GM19324 (cell line): ENCODE measurements around the gene RUNX2.

Experiments
- ATAC-seq: cut with Tn5 transposase; IDR thresholded peaks from one replicate; pipeline ENCODE4 v1.9.1; 2021; ENCODE audit warnings: mild to moderate bottlenecking, moderate library complexity; ENCODE audit not compliant: unreplicated experiment, low FRiP score

The RUNX2 gene

DNA sequence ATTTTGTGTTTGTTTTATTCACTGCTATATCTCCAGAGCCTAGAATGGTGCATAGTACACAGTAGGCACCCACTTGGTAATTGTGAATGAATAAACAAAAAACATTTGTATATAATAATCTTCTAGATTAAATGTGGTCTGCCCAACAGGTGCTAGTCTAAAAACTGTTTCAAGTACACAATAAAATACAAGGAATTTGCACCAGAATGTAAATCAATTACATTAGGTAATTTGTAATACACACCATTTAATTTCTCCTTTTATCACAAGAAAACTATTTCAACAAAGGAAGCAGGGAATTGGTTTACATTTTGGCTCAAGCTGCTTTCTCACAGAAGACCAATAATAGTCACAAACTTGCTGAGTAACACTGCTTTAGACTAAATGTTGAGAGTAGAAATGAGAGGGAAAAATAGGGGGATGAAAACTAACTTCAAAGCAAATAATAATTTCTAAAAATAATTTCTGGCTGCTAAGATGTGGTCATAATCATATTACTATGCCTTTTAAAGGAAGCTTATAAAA is 22.1 kb downstream of the RUNX2 start:
- no peak for ATAC-seq

DNA sequence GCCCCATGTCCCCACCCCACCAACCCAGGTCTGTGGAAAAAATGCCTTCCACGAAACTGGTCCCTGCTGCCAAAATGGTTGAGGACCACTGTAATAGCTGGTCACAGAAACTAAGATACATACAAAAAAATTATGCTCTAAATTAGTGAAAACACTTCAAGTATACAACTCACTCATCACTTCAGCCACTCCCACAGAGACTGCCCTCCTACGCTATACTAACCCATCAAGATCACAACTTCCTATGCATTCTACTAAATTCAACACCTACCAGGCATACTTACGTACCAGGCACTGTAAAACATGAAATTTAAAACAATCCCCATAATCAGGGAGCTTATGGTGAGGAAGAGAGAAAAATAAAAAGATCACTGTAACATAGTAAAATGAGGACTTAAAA is 22.9 kb downstream of the RUNX2 start:
- ATAC-seq = no peak

DNA sequence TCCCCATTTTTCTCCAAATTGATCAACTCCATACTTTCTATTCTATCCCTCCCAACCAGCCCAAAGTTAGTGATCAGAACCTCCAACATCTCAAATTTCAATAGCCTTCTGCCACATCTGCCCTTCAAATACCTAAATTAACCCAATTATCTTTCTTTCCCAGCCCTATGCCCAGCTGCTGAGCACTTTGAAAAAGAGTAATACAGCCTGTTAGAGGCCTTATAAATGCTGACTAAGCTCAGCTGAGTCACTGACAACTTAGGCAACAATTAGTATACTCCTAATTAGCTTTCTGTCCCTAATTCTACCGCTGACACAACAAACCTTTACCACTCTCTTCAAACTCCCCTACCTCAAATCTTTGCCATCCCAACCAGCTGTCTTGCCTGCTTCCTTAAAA is 23.5 kb downstream of the RUNX2 start:
- ATAC-seq = no peak

DNA sequence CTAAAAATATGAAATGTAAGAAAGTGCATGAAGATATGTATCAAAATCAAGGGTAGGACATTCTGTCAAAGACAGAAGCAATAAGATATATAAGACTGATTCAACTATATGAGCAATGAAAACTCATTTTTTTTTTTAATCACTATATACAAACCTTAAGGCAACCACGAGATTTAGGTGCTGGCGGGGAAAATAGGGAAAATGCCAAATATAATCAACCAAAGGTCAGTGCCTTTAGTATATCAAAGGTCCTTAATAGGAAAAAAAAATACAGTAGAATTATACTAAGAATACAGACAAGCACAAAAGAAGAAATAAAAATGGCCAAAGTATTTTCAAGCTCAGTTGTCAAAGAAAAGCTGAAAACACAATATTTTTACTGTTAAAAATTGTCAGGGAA is 25.5 kb downstream of the RUNX2 start:
- ATAC-seq = no peak

DNA sequence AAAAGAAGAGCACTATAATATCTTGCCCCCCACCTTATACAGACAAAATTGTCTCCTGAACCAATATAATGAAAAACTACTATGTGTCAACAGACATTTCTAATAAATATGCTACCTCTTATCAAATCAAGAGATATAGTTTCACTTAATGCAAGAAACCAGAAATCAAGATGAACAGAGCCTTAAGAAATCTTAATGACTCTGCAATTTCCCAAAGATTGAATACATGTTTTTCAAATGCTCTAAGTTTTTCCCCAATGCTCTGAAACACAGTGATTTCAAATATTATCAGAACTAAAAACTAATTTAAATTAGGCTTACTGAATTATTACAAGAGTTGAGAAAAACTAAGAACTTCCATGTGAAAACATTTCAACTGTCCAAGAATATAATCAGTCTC is 36.3 kb downstream of the RUNX2 start:
- ATAC-seq = no peak

DNA sequence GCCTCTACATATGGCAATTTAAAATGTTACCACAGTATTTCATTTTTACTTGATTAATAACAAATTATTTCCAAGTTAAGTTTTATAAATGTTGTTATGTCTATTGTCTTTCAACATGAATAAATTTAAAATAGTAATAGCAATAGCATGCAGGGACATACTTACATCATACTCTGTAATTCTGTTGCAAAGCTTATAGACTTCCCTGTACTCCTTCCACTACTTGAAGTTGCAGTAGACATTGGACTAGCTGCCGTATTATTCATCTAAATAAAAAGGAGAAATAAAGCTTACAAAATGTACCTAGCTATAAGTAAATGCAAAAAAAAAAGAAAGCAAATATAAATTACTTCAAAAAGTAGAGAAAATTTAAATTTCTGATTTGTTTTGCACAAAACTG is 36.9 kb downstream of the RUNX2 start:
- no peak for ATAC-seq

DNA sequence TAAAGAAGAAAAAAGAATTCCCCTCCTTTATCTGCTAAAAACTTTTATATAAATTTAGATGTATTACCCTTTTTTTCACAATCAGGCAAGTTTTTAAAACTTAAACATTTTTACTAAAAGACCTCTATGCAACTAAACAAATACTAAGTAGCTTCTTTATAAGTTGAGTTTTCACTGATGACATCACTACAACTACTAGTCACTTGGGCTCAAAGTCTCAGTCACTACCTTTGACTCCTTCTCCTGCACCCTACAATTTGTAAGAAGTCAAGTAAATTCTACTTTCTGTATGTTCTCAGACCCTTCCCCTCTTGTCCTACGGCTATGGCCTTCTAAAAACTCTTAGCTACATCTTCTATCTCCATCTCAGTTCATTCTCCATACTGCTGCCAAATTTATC is 38.4 kb downstream of the RUNX2 start:
- no peak for ATAC-seq

DNA sequence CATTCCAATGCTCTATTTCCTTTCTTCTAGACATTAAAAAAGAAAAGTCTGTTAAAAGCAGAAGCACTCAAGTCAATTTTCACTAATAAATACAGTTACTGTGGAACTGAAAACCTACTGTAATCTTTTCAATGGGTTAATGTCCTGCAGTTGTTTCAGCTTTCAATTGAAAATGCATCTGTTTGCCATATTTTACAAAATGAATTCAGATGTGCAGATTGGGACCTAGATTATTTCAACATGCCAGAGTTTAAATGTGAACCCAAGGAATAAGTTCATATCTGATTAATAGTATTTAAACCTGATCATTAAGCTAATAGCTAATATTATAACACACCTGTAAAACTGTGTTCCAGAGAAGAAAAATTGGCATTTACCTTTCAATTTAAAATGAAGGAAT is 39.9 kb downstream of the RUNX2 start:
- ATAC-seq = no peak

DNA sequence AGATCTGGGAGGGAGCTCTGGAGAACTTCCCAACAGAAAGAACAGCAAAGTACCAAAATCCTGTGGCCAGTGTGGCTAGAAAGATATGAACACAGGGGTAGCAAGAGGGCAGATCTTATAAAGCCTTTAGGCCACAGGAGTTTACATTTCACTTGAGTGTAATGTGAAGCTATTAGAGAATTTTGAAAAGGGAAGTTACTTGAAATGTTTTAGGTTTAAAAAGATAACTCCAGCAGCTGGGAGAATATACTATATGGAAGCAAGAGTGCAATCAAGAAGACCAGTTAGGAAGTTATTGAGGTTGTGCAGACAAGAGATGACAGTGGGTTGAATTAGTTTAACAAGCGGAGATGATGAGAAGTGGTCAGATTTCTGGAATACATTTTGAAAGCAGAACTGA is 41.7 kb downstream of the RUNX2 start:
- ATAC-seq = no peak

DNA sequence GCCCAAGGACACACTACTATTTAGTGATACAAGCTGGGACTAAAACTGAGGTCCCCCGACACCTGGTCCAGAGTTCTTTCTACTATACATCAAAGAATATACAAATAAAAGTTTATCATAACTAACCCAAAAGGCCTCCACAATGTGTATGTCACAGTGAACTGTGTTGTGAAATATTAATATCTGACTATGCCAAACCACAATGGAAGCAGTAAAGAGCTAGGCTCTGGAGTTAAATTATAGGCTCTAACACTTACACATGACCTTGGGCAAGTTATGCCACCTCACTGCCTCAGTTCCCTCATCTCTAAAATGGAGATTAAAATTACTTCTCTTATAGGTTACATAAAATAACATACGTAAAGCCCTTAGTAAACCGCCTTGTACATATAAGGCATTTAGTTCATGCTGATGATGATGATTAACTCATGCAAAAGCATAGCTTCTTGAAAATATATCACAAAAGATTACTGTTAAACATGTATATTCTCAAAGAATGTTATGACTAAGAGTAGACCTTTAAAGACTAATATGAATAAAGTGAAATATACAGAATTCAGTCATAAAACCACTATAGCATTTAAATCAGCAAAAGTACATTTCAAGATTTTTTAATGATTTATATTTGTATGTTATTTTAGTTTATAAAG is 43.9 kb downstream of the RUNX2 start:
- ATAC-seq = no peak

DNA sequence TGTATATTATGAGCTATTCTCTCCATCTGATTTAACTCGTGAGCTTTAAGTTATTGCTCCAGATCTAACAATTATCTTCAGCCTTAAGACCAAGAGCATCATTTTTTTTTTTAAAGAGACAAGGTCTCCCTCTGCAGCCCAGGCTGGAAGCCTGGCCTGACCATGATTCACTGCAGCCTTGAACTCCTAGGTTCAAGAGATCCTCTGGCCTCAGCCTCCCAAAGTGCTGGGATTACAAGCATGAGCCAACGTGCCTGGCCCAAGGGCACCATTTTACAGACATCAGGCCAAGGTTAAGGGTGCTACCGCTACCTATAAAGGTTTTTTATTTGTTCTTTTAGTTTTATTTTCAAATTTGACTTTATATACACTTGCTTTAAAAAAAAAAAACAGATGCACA is 47.3 kb downstream of the RUNX2 start:
- no peak for ATAC-seq

DNA sequence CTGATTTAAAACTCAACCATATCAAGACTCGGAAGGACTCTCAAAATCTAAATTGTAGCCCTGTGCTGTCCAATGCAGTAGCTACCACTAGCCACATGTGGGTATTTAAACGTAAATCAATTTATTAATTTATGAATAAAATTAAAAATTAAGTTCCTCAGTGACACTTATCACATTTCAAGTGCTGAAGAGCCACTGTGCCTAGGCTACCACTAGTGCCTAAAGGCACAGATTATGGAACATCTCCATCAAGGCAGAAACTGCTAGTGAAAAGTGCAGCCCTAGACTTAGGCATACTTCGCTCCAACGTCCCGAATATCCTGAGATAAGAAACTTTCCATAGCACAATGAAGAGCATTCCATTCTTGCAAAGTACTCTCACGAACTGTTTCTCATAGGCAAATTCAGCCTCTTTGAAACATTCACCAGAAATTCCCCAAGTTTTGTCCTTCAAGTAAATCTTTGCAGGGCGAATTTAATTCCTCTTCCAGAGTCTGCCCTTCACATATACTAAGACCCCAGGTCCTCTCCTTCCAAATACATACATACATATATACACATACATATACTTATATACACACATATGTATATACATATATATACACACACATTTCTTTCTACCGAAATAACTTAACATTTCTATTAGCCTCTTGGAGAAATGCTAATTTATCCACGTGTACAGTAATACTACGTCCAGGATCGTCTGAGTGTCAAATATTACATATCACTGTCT is 48.3 kb downstream of the RUNX2 start:
- no peak for ATAC-seq

DNA sequence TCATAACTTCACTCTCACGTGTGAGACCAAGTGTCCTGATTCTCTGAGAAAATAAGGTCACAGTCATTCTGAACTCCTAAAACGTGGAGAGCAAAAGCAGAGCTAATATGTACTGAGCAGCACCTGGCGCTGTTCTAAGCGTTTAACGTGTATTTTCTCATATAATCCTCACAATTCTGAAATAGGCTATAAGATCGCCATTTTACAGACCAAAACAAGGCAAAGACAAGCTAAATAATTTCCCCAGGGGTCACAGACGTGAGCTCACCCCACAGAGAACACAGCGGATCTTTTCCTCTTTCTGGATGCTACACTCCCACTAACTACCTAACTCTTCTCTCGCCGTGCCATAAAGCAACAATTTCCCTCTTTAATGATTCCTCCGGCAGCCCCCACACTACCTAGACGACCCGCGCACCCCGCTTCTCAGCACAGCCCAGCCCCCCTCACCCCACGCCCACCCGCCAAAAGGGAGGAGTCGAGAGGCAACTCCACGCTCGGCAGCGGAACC is 49.0 kb downstream of the RUNX2 start:
- ATAC-seq = no peak

DNA sequence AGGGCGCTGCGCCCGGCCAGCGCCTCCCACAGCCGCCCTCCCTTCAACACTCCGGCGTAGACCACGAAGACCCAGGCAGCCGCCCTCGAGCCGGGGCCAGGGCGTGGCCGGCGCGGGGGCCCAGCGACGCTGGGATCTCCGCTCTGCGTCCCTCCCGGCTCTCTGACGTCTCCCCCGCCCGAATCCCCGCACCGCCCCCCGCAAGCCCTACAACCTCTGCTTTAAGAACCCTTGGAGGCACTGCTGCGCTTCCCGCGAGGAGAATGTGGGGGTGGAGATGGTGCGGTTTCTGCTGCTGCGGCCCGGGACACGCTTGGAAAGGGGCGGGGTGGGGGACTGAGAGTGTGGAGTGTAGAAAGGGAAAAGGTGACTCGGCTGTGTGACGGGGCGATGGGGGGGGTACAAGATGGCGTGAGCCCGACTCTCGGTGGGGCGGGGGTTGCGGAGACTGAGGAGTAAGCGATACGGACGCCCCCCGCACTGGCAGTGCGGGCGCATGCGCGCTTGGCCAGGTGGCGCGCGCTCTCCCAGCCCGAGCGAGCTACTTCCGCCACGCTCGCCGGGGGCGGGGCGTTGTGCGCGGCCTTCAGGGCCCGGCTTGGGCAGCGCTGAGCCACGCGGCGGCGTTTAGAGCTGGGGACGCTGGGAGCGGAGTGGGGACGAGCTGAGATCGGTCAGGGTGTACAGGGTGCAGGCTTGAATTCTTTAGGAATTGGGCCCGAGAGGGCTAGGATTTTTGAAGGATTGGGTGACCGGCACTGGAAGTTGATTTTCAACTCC is 49.6 kb downstream of the RUNX2 start, which contains the start of gene SUPT3H:
Gene SUPT3H, minus strand, starts transcription at position 381 of the 780 bp plus-strand sequence.
- ATAC-seq = peak; percentile 96

DNA sequence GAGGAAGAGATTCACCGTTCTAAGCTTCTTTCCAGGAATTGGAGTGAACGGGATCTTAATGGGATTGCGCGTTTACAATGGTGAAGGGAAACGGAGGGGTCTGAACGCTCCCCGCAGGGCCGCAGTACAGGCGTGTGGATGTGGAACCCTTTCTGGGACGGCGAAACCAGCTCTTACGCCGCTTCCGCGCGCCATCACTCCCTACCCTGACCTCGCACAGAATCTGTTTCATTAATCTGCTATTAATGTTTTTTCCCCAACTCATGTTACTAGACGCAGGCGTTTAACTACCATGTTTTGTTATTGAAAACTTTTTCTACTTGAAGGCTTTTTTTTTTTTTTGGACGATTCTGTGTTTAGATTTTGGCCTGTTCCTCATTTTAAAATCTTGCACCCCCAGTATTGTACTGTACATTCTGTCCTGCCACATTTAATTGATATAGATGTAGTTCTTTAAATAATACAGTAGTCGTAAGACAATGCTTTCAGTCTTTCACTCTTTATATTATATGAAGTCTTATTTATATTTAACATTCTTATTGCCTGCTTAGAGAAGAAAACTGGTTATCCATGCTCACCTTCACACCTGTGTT is 50.3 kb downstream of the RUNX2 start:
- peak; percentile 27 for ATAC-seq

DNA sequence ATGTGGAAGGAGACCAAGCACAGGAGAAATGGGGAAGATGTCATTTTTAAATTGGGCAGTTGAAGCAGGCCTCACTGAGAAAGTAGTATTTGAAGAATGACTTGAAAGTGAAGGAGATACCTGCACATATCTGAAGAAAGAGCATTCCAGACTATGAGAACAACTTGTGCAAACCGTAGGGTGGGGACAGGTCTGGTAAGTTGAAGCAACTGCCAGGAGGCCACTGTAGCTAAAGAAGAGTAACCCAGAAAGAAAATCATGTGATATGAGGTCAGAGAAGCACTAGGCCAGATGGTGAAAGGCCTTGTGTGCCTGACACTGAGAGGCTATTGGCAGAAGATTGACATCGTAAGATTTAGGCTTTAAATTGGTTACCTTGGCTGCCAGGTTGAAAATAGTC is 54.3 kb downstream of the RUNX2 start:
- ATAC-seq = no peak

DNA sequence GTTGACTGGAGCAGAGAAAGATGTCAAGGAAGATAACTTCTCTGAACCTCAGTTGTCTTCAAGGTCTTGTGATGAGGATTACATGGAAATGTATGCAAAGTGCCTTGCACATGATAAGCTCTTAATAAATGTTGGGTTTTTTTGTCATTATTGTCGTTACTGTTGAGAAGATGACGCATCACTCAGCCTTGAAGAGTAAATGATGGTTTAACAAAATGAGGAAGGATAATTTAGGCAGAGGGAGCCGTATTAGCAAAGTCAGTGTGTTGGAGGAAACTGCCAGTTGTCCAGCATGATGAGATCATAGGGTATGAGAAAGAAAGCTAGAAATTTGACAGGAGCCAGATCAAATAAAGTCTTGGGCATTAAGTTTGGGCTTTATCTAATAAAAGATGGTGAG is 58.4 kb downstream of the RUNX2 start:
- no peak for ATAC-seq

DNA sequence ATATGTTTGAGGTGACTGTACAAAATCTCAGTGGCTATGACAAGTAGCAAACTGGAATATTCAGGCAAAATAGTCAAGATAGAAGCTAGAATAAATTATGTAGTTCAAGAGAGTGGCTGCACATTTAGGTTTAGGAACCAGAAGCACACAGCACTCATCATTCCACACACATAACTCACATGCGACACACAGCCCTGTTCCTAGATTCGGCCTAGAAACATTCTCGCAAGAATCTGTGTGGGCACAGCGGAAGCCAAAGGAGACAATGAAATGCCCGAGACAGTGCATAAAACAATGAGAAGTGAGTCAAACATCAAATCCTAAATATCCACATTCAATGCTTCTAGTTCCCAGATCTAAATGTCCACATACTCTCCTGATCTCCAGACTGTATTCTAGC is 59.1 kb downstream of the RUNX2 start:
- no peak for ATAC-seq

DNA sequence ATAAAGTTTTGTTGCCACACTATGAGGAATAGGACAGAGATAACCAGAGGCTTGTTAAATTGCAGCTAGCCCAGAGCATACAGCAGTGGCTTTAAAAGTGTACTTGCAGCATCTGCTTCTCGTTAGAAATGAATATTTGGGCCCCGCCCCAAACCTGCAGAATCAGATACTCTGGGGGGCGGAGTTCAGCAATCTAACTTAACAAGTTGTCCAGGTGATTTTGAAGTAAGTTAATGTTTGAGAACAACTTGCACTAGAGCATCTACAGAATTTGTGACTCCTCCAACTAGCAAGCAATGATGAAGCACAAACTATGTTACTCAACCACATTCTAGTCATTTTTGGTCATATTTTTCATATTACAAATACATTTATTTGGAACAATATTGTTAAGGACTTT is 60.2 kb downstream of the RUNX2 start:
- no peak for ATAC-seq

DNA sequence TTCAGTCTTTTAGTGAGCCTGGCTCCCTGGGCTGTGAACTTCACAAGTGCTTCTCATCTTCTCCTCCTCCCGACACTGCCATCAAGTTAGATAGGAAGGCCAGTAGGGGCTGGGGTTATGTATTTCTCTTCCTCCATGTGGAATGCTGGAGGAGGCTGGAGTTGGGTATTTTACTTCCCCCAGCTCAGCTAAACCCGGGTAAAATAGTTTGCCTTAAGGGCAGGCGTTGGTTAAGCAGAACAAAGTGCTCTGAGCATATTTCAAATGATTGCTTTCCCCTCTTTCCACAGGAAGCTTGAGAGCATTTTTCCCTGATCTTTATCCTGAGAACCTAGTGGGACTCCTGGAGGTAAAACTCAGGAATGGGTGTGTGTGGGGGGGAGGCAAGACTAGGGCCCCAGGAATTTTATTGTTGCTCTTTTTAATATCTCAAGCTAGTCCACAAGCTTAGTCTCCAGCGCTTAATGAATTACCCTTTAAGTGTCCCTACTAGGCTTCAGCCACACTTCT is 66.5 kb downstream of the RUNX2 start:
- ATAC-seq = no peak
